GM13976 (cell line): ENCODE data around the gene VWA8.
"Not testable (repeated sequence)": the region's sequence is repeated elsewhere in the genome, so short reads cannot be mapped to it uniquely, and the experiment has no call there.

Experiments used
- DNase-seq: peaks from one replicate; pipeline ENCODE4 v3.0.0; 2012; ENCODE audit warnings: low spot score
- in situ Hi-C: fragments of 300-500 bp; cut with MboI; formaldehyde crosslinking; loops from one replicate; pipeline ENCODE4 v1.12.0; 2022; ENCODE audit warnings: low sequenced_read_pairs, mixed read lengths, inconsistent platforms; ENCODE audit not compliant: unreplicated experiment
- TF ChIP-seq, protein P1 (sequence below): IDR thresholded peaks from 2 replicates; pipeline ENCODE4 v1.5.1; 2012; ENCODE audit warnings: borderline replicate concordance, mild to moderate bottlenecking; ENCODE audit not compliant: insufficient read depth; ENCODE audit errors: extremely low read depth, missing control alignments, control extremely low read depth

Gene VWA8

DNA sequence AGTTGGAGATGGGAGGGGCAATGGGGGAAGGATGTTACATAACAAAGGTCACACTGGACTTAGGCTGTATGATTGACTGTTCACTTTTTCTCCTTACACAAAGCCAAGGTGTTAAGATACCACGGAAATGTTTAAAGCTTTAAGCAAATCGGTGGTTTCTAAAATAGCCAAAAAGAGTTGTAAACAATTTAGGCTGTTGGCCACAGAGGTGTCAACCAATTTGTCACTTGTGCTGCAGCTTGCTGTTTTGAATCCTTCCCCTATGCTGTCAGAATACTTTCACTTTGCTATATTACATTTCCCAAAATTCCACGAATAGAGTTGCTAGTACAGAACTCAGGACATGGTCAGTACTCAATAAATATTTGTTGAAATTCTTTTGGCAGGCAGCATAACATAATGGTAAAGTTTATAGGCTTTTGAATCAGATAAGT lies 149.3 kb downstream of the VWA8 start:
- peak; percentile 7 for DNase-seq

GRCh38 chr13:41809962-41810361 lies 150.9 kb downstream of the VWA8 start:
- in situ Hi-C loops = no loop called here
- no peak for DNase-seq
- TF ChIP-seq, protein P1, sequence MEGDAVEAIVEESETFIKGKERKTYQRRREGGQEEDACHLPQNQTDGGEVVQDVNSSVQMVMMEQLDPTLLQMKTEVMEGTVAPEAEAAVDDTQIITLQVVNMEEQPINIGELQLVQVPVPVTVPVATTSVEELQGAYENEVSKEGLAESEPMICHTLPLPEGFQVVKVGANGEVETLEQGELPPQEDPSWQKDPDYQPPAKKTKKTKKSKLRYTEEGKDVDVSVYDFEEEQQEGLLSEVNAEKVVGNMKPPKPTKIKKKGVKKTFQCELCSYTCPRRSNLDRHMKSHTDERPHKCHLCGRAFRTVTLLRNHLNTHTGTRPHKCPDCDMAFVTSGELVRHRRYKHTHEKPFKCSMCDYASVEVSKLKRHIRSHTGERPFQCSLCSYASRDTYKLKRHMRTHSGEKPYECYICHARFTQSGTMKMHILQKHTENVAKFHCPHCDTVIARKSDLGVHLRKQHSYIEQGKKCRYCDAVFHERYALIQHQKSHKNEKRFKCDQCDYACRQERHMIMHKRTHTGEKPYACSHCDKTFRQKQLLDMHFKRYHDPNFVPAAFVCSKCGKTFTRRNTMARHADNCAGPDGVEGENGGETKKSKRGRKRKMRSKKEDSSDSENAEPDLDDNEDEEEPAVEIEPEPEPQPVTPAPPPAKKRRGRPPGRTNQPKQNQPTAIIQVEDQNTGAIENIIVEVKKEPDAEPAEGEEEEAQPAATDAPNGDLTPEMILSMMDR = no peak

More for the DNA sequence above, 149.3 kb downstream of the VWA8 start:
- in situ Hi-C loops = no loop called here
- TF ChIP-seq, protein P1 = no peak

- DNase-seq, in situ Hi-C loops: not testable (repeated sequence)
Observed at GRCh38 chr13:41803445-41803735, 157.5 kb downstream of the VWA8 start.

GRCh38 chr13:41802684-41803444 lies 158.0 kb downstream of the VWA8 start:
- DNase-seq = no peak
- in situ Hi-C loops = no loop called here

DNA sequence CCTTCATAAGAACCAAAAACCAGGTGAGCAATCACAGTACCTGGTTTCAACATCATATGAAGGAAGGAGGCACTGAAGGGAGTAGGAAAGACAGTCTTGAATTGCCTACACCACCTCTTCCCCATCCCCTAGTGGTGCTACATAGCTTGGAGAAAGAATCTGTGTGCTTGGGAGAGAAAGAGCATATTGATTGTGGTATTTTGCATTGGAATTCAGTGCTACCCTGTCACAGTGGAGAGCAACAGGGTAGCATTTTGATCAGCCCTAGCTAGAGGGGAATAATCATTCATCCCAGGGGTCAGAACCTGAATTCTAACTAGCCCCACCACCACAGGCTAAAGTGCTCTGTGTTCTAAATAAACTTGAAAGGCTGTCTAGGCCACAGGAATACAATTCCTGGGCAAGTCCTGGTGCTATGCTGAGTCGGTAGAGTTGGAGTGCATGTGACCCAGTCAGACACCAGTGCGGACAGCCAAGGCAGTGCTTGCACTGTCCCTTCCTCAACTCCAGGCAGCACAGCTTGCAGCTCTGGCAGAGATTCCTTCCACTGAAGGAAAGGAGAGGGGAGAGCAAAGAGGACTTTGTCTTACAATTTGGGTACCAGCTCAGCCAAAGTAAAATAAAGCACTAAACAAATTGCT lies 158.7 kb downstream of the VWA8 start:
- no peak for DNase-seq
- TF ChIP-seq, protein P1 = no peak
- in situ Hi-C loops = no loop called here

More at GRCh38 chr13:41802684-41803444, 158.0 kb downstream of the VWA8 start:
- TF ChIP-seq, protein P1 = no peak

DNA sequence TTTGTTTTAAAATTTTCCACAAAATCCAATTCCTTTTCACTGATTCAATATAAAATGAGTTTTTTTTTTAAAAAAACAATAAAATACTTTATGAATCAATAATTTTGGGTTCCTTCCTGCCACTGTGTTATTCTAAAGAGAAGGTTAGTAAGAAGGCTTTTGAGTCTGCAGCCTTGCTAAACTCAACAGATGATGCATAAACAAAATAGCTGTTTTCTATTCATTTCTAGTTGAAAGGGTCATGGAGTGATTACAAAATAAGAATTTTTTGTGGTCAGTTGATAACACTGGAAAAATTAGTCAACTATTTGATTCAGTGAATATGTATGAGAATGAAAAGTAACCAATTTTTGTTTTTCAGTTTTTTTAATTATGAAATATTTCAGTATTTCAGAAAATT lies 169.9 kb downstream of the VWA8 start:
- TF ChIP-seq, protein P1 = no peak
- no peak for DNase-seq
- in situ Hi-C loops = no loop called here

GRCh38 chr13:41788552-41788951 lies 172.4 kb downstream of the VWA8 start:
- DNase-seq = no peak
- TF ChIP-seq, protein P1 = no peak
- in situ Hi-C loops = no loop called here
